Measurements from ENCODE around the gene CCNI.
"Not testable (repeated sequence)": the region's sequence is repeated elsewhere in the genome, so short reads cannot be mapped to it uniquely, and the experiment has no call there.

Gene CCNI

GRCh38 chr4:77082886-77083608, 7.3 kb upstream of the CCNI start:
- no peak for DNase-seq (ENCODE audit: low read depth)

GRCh38 chr4:77080806-77081205, 5.0 kb upstream of the CCNI start:
- DNase-seq (ENCODE audit: low read depth): not testable (repeated sequence)

- DNase-seq (ENCODE audit: low read depth): no peak
These were observed 3.5 kb upstream of the CCNI start for GRCh38 chr4:77079281-77079680.

- no peak for DNase-seq (ENCODE audit: low read depth)
These were observed 2.6 kb upstream of the CCNI start for GRCh38 chr4:77078401-77078800.

- DNase-seq (ENCODE audit: low read depth): no peak
These were observed 1.3 kb upstream of the CCNI start for GRCh38 chr4:77076889-77077635.

GRCh38 chr4:77074981-77075855, 571 bp downstream of the CCNI start:
- peak; percentile 68 for DNase-seq (ENCODE audit: low read depth)

GRCh38 chr4:77074381-77074831, 1.4 kb downstream of the CCNI start:
- no peak for DNase-seq (ENCODE audit: low read depth)

GRCh38 chr4:77073981-77074380, 1.8 kb downstream of the CCNI start:
- no peak for DNase-seq (ENCODE audit: low read depth)

GRCh38 chr4:77073106-77073809, 2.5 kb downstream of the CCNI start:
- DNase-seq (ENCODE audit: low read depth): no peak

- DNase-seq (ENCODE audit: low read depth): no peak
These were observed 3.5 kb downstream of the CCNI start for GRCh38 chr4:77072195-77072753.

GRCh38 chr4:77069514-77069913, 6.3 kb downstream of the CCNI start:
- DNase-seq (ENCODE audit: low read depth): not testable (repeated sequence)

GRCh38 chr4:77065382-77065781, 10.4 kb downstream of the CCNI start:
- DNase-seq (ENCODE audit: low read depth): no peak

- no peak for DNase-seq (ENCODE audit: low read depth)
These were observed 12.9 kb downstream of the CCNI start for GRCh38 chr4:77062856-77063255.

- peak; percentile 27 for DNase-seq (ENCODE audit: low read depth)
These were observed 23.4 kb downstream of the CCNI start for GRCh38 chr4:77052352-77052751.

GRCh38 chr4:77050962-77051361, 24.8 kb downstream of the CCNI start:
- no peak for DNase-seq (ENCODE audit: low read depth)

- DNase-seq (ENCODE audit: low read depth): no peak
These were observed 28.8 kb downstream of the CCNI start for GRCh38 chr4:77047037-77047436.

GRCh38 chr4:77045490-77045889, 30.3 kb downstream of the CCNI start:
- DNase-seq (ENCODE audit: low read depth): no peak

GRCh38 chr4:77044461-77045150, 31.2 kb downstream of the CCNI start:
- no peak for DNase-seq (ENCODE audit: low read depth)

GRCh38 chr4:77043507-77044136, 32.2 kb downstream of the CCNI start:
- DNase-seq (ENCODE audit: low read depth): no peak

Data from activated T-helper 9 cell treated with anti-CD3 and anti-CD28 coated beads, Interleukin-2, amount 50 U/mL, for 16 hours (primary cell).